Measurements from ENCODE around the gene PYGB. TPM values are rescaled to one million over a fixed set of nuclear protein-coding genes. Genes with fewer than 3 reads are reported as not detected.

Gene PYGB
- total RNA-seq (ENCODE audit: unreplicated experiment) = 57.9 TPM
- long read RNA-seq, full-length matches to known transcripts = 15 of 24 reads
- long read RNA-seq, partial matches to known transcripts = 2 of 24 reads
- long read RNA-seq, other reads (novel, unspliced or antisense) = 7 of 24 reads

- peaks cover 13% of the 10 kb centered on the region for H3K36me3 Mint-ChIP-seq (ENCODE audit: low read depth, unreplicated experiment)
- peak within 1 kb of the TSS; percentile 77 for H3K27ac Mint-ChIP-seq (ENCODE audit: unreplicated experiment)
- TF ChIP-seq CTCF (IDR thresholded peaks at IDR 0.05; ENCODE audit: unreplicated experiment) = no peak
- H3K4me1 Mint-ChIP-seq (ENCODE audit: unreplicated experiment) = peaks cover 16% of the 10 kb centered on the region
- no peaks in the 10 kb centered on the region for H3K9me3 Mint-ChIP-seq (ENCODE audit: unreplicated experiment)
- peak within 1 kb of the TSS; percentile 95 for H3K4me3 Mint-ChIP-seq (ENCODE audit: unreplicated experiment)
- H3K27me3 Mint-ChIP-seq (ENCODE audit: unreplicated experiment) = peaks cover 15% of the 10 kb centered on the region
- peak; percentile 80 for DNase-seq (ENCODE audit: low spot score)
Observed at GRCh38 chr20:25247956-25248785, at the start of gene PYGB. Gene PYGB (plus strand): TSS chr20:25248085. CDS start chr20:25248179, 94 bp downstream.

GRCh38 chr20:25198663-25199383 lies 49.1 kb upstream of the PYGB start:
- no peak overlapping the region for H3K4me3 Mint-ChIP-seq (ENCODE audit: unreplicated experiment)
- H3K9me3 Mint-ChIP-seq (ENCODE audit: unreplicated experiment) = no peaks in the 10 kb centered on the region
- no peak overlapping the region for H3K27ac Mint-ChIP-seq (ENCODE audit: unreplicated experiment)
- no peak for DNase-seq (ENCODE audit: low spot score)
- H3K36me3 Mint-ChIP-seq (ENCODE audit: low read depth, unreplicated experiment) = no peaks in the 10 kb centered on the region
- H3K27me3 Mint-ChIP-seq (ENCODE audit: unreplicated experiment) = no peaks in the 10 kb centered on the region
- no peak for TF ChIP-seq CTCF (IDR thresholded peaks at IDR 0.05; ENCODE audit: unreplicated experiment)
- H3K4me1 Mint-ChIP-seq (ENCODE audit: unreplicated experiment) = peaks cover 7% of the 10 kb centered on the region

- Mint-ChIP-seq H3K4me3 (ENCODE audit: unreplicated experiment) (no peak overlapping the region), H3K9me3 (ENCODE audit: unreplicated experiment) (no peaks in the 10 kb centered on the region), H3K27me3 (ENCODE audit: unreplicated experiment) (no peaks in the 10 kb centered on the region), H3K27ac (ENCODE audit: unreplicated experiment) (no peak overlapping the region), H3K4me1 (ENCODE audit: unreplicated experiment) (peaks cover 7% of the 10 kb centered on the region), H3K36me3 (ENCODE audit: low read depth, unreplicated experiment) (no peaks in the 10 kb centered on the region)
- no peak for DNase-seq (ENCODE audit: low spot score)
- TF ChIP-seq CTCF (IDR thresholded peaks at IDR 0.05; ENCODE audit: unreplicated experiment) = no peak
Observed at GRCh38 chr20:25199473-25200260, 48.2 kb upstream of the PYGB start.

GRCh38 chr20:25203089-25203488 lies 44.8 kb upstream of the PYGB start:
- Mint-ChIP-seq H3K4me3 (ENCODE audit: unreplicated experiment) (no peak overlapping the region), H3K27ac (ENCODE audit: unreplicated experiment) (no peak overlapping the region), H3K27me3 (ENCODE audit: unreplicated experiment) (no peaks in the 10 kb centered on the region), H3K36me3 (ENCODE audit: low read depth, unreplicated experiment) (no peaks in the 10 kb centered on the region), H3K4me1 (ENCODE audit: unreplicated experiment) (no peaks in the 10 kb centered on the region), H3K9me3 (ENCODE audit: unreplicated experiment) (no peaks in the 10 kb centered on the region)
- no peak for TF ChIP-seq CTCF (IDR thresholded peaks at IDR 0.05; ENCODE audit: unreplicated experiment)
- no peak for DNase-seq (ENCODE audit: low spot score)
